SH-SY5Y (cell line): ENCODE measurements around the gene MTARC2.

Source experiments
- GATA2 ChIP-seq: IDR thresholded peaks from 2 replicates; pipeline ENCODE4 v1.6.1; 2011; ENCODE audit warnings: mild to moderate bottlenecking, low read depth, low read length
- GATA3 ChIP-seq: IDR thresholded peaks from 2 replicates; pipeline ENCODE4 v1.6.1; 2011; ENCODE audit warnings: low read depth, mild to moderate bottlenecking, low read length, moderate library complexity

DNA sequence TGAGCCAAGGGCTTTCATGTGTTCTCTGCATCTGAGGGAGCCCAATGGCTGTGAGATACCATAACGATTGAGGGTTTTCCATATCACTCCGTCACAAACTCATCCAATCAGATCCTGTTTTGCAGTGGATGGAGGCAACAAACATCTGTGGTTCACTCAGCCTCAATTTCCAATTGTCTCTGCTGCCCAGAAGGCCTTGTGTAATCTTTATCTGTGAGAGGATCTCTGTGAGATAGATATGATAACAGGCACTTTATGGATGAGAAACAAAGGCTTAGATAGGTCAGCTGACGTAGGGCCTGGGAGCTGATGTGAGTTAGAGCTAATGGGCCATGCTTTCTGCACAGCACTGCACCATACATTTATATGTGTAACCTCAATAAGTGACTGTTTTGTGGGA, 35.3 kb downstream of the MTARC2 start:
- TF ChIP-seq GATA3 (peak; percentile 80), GATA2 (peak; percentile 81)
